Activated naive CD4-positive, alpha-beta T cell treated with anti-CD3 and anti-CD28 coated beads, Interleukin-2, amount 50 U/mL, for 72 hours (primary cell): ENCODE data around the gene DNM1. TPM values are rescaled to one million over a fixed set of nuclear protein-coding genes. Genes with fewer than 3 reads are reported as not detected.
"Not testable (repeated sequence)": the region's sequence is repeated elsewhere in the genome, so short reads cannot be mapped to it uniquely, and the experiment has no call there.

Experiments
- ATAC-seq, 2 donors: fragments of 150-1000 bp; cut with Tn5 transposase; 2 replicates each; pipeline ENCODE4 v1.10.0; 2021; ENCODE audit warnings: mild to moderate bottlenecking in 2 of 2, moderate library complexity in 2 of 2
- DNase-seq, 2 donors: peaks; one replicate each; pipeline ENCODE4 v3.0.0; 2021 to 2022; ENCODE audit warnings: low spot score in 2 of 2
- H3K27ac Mint-ChIP-seq, 2 donors: one replicate each; pipeline ENCODE4 v1.8.0; 2022; ENCODE audit warnings: mild to moderate bottlenecking in 2 of 2, mixed read lengths in 2 of 2
- H3K36me3 Mint-ChIP-seq, 2 donors: one replicate each; pipeline ENCODE4 v1.8.0; 2022; ENCODE audit warnings: mixed read lengths in 2 of 2
- H3K9me3 Mint-ChIP-seq, 2 donors: one replicate each; pipeline ENCODE4 v1.8.0; 2022; ENCODE audit warnings: mixed read lengths in 2 of 2
- total RNA-seq, 2 donors: library from RNA; stranded (reverse); gene quantifications; one replicate each; pipeline ENCODE4 v1.2.3, GENCODE V29; 2022

DNM1 gene
- total RNA-seq, 2 donors from 2014 or later = 1.6 to 5.1 TPM

GRCh38 chr9:128211981-128212281 lies 8.8 kb downstream of the DNM1 start:
- ATAC-seq = no peak
- no peak overlapping the region for H3K27ac Mint-ChIP-seq

GRCh38 chr9:128213746-128214497 lies 10.7 kb downstream of the DNM1 start:
- Mint-ChIP-seq H3K36me3 (no peaks in the 10 kb centered on the region), H3K9me3 (no peaks in the 10 kb centered on the region), H3K27ac (no peak overlapping the region)
- DNase-seq (no peak), ATAC-seq (no peak)

More at GRCh38 chr9:128211981-128212281, 8.8 kb downstream of the DNM1 start:
- H3K36me3 Mint-ChIP-seq = no peaks in the 10 kb centered on the region
- no peak for DNase-seq
- H3K9me3 Mint-ChIP-seq = no peaks in the 10 kb centered on the region

GRCh38 chr9:128214571-128215490 lies 11.7 kb downstream of the DNM1 start:
- H3K36me3 Mint-ChIP-seq = no peaks in the 10 kb centered on the region
- no peak for ATAC-seq
- no peak for DNase-seq
- H3K9me3 Mint-ChIP-seq = no peaks in the 10 kb centered on the region
- peak overlapping the region in 1 of 2 donors; percentile 29 for H3K27ac Mint-ChIP-seq

GRCh38 chr9:128215491-128216409 lies 12.6 kb downstream of the DNM1 start:
- Mint-ChIP-seq H3K36me3 (no peaks in the 10 kb centered on the region), H3K27ac (no peak overlapping the region), H3K9me3 (no peaks in the 10 kb centered on the region)
- no peak for DNase-seq
- no peak for ATAC-seq

DNA sequence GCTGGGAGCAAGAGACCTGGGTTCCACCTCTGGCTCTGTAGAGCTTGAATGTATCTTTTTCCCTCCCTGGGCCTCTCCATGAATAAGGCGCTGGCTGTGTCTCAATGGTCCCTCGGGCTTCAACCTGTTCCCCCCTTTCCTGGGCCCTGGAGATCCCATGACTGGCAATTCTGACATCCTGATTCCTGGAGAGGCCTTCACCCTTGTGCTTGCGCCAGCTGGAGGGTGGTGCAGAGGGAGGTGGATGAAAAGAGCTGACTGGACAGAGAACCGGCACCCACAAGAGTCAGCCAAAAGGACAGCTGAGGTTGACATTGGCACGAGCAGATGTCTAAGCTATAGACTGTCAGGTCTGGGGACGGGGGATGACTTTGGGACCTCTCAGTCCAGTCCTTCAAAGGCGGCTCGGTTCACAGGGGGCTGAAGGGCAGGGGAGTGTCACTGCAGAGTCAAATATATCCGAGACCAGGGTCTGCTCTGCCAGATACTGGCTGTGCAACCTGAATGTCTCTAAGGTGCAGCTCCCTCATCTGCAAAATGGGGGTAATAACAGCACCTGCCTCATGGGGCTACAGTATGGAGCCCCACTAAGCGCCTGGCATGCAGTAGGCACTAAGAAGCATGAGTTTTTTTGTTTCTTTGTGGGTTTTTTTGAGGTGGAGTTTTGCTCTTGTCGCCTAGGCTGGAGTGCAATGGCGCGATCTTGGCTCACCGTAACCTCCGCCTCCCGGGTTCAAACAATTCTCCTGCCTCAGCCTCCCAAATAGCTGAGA lies 13.8 kb downstream of the DNM1 start:
- ATAC-seq = no peak
- Mint-ChIP-seq H3K27ac (no peak overlapping the region), H3K9me3 (no peaks in the 10 kb centered on the region), H3K36me3 (no peaks in the 10 kb centered on the region)
- no peak for DNase-seq

GRCh38 chr9:128218172-128218517 lies 15.0 kb downstream of the DNM1 start:
- no peaks in the 10 kb centered on the region for H3K9me3 Mint-ChIP-seq
- H3K27ac Mint-ChIP-seq = peak overlapping the region in 1 of 2 donors; percentile 72
- ATAC-seq = no peak
- no peaks in the 10 kb centered on the region for H3K36me3 Mint-ChIP-seq
- no peak for DNase-seq

GRCh38 chr9:128218518-128219389 lies 15.6 kb downstream of the DNM1 start:
- ATAC-seq (peak; percentile 98 to 99), DNase-seq (peak; percentile 92 to 94)
- H3K27ac Mint-ChIP-seq = peak overlapping the region in 1 of 2 donors; percentile 72
- no peaks in the 10 kb centered on the region for H3K36me3 Mint-ChIP-seq
- no peaks in the 10 kb centered on the region for H3K9me3 Mint-ChIP-seq

DNA sequence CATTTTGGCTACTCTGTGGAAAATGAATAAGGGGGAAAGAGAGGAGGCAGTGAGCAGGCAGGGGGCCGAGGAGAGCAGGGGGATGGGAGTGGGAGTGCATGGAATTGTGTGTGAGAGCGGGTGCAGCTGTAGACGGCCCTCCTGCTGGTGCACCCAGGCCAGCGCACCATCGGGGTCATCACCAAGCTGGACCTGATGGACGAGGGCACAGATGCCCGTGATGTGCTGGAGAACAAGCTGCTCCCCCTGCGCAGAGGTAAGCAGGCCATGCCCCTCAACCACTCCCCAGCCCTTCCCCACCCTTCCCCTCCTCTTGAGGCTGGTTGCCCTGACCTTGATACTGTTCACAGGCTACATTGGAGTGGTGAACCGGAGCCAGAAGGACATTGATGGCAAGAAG lies 16.7 kb downstream of the DNM1 start:
- no peak for DNase-seq
- ATAC-seq = no peak
- H3K27ac Mint-ChIP-seq = no peak overlapping the region

DNA sequence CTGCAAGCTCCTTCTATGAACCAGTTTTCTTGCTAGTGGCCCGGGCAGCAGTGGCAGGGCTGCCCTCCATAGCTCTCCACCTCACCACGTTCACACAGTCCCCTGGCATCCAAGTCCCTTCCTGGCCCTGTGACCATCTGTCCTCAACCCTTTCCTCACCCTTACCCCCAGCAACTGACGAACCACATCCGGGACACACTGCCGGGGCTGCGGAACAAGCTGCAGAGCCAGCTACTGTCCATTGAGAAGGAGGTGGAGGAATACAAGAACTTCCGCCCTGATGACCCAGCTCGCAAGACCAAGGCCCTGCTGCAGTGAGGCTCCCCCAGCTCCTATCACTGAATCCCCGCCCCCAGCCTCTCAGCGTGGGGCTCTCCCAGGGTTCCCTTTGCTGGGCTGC lies 18.8 kb downstream of the DNM1 start:
- no peaks in the 10 kb centered on the region for H3K36me3 Mint-ChIP-seq
- no peaks in the 10 kb centered on the region for H3K9me3 Mint-ChIP-seq
- ATAC-seq (no peak), DNase-seq (no peak)
- no peak overlapping the region for H3K27ac Mint-ChIP-seq

More for the DNA sequence above, 16.7 kb downstream of the DNM1 start:
- Mint-ChIP-seq H3K9me3 (no peaks in the 10 kb centered on the region), H3K36me3 (no peaks in the 10 kb centered on the region)

DNA sequence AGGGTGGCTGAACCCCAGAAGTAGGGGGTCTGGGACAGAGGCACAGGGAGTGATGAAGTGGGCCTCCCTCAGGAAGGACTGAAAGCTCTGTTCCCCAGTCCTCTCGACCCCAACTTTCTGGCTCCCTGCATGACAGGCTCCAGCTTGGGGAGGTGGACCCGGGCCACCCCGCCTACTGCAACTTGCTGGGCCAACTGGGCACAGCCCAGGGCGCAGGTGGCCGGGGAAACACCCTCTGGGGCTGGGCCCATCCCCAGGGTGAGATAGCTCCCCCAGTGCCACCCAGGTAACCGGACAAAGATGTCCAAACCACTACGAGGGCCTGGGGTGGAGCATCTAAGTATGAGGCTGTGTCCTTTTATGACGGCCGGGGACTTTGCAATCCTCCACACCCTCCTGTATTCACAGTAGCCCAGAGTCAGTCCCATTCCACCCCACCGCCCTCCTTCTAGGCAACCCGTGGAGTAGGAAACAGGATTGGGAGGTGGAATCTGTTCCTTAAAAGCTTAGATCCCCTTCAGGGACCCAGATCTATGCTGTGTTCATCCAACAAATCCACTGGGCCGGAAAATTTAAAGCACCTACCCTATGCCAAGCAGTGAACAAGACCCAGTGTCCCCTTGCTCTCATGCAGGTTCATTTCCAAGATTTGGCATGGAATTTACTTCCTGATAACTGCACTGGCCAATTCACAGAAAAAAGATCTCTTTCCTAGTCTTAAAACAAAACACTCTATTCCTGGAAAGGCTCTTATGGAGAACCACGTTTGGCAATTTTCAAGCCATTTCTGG lies 19.9 kb downstream of the DNM1 start:
- no peaks in the 10 kb centered on the region for H3K36me3 Mint-ChIP-seq
- ATAC-seq = no peak
- no peak overlapping the region for H3K27ac Mint-ChIP-seq
- DNase-seq = no peak
- no peaks in the 10 kb centered on the region for H3K9me3 Mint-ChIP-seq

GRCh38 chr9:128224877-128225276 lies 21.7 kb downstream of the DNM1 start:
- no peaks in the 10 kb centered on the region for H3K36me3 Mint-ChIP-seq
- no peak overlapping the region for H3K27ac Mint-ChIP-seq
- DNase-seq (no peak), ATAC-seq (no peak)
- no peaks in the 10 kb centered on the region for H3K9me3 Mint-ChIP-seq

DNA sequence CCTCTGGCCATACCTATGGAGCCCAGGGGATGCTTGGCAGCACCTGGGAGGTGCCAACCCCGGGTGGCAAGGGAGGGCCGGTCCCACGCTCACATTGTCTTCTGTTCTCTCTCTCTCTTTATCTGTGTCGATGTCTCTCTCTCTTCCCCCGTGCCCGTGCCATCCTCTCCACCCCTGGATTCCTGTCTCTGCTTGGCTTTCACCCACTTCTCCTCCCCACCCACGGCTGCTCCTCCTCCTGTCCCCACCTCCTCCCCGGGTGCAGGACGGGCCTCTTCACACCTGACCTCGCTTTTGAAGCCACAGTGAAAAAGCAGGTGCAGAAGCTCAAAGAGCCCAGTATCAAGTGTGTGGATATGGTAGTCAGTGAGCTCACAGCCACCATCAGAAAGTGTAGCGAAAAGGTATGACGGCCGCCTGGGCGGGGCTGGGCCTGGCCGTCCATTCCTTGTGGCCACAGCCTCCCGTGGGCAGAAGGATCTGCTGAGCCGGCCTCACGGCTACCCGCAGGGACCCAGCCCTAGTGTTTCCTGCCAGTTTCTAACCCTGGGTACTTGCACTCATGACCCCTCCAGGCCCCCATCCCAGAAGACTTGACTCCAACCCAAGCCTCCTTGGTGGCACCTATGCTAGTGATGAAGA lies 22.7 kb downstream of the DNM1 start:
- no peaks in the 10 kb centered on the region for H3K36me3 Mint-ChIP-seq
- ATAC-seq (no peak), DNase-seq (no peak)
- no peak overlapping the region for H3K27ac Mint-ChIP-seq
- no peaks in the 10 kb centered on the region for H3K9me3 Mint-ChIP-seq

GRCh38 chr9:128226412-128226801 lies 23.2 kb downstream of the DNM1 start:
- Mint-ChIP-seq H3K27ac (no peak overlapping the region), H3K9me3 (no peaks in the 10 kb centered on the region), H3K36me3 (no peaks in the 10 kb centered on the region)
- ATAC-seq (no peak), DNase-seq (no peak)

GRCh38 chr9:128230897-128231296 lies 27.7 kb downstream of the DNM1 start:
- not testable (repeated sequence) for DNase-seq, H3K36me3 Mint-ChIP-seq, ATAC-seq, H3K9me3 Mint-ChIP-seq, H3K27ac Mint-ChIP-seq
